Brain microvascular endothelial cell (primary cell): Measurements from ENCODE around the gene EML4.

ENCODE experiments used
- DNase-seq: peaks from one replicate; pipeline ENCODE4 v3.0.0-alpha.2; 2020
- H3K27ac ChIP-seq: fragments of 250-450 bp; sonication (Bioruptor Pico); 2 replicates; pipeline ENCODE4 v1.5.1; 2020; ENCODE audit warnings: mild to moderate bottlenecking, moderate library complexity
- H3K27me3 ChIP-seq: fragments of 250-450 bp; sonication (Bioruptor Pico); replicated peaks from 2 replicates; pipeline ENCODE4 v1.5.1; 2020; ENCODE audit warnings: mild to moderate bottlenecking
- H3K36me3 ChIP-seq: fragments of 250-450 bp; sonication (Bioruptor Pico); replicated peaks from 2 replicates; pipeline ENCODE4 v1.5.1; 2020; ENCODE audit warnings: mild to moderate bottlenecking
- H3K4me3 ChIP-seq: 2 replicates; pipeline ENCODE4 v1.5.1; 2011; ENCODE audit warnings: low read depth, mild to moderate bottlenecking, control low read depth, low read length, moderate library complexity
- CTCF ChIP-seq: IDR thresholded peaks from 2 replicates; pipeline ENCODE4 v1.5.1; 2011; ENCODE audit warnings: low read depth, mild to moderate bottlenecking, moderate library complexity, low read length, control low read depth, inconsistent platforms; ENCODE audit errors: missing control alignments
- in situ Hi-C: cut with HindIII; loops from 2 replicates; pipeline ENCODE4 v1.10.0; 2017; ENCODE audit warnings: low sequenced_read_pairs, low pct_ligation_motif_present

Gene EML4

GRCh38 chr2:42327125-42327524 lies 158.0 kb downstream of the EML4 start:
- Histone ChIP-seq H3K27me3 (no peaks in the 10 kb centered on the region), H3K27ac (no peak overlapping the region), H3K36me3 (peaks cover 17% of the 10 kb centered on the region), H3K4me3 (no peak overlapping the region)
- DNase-seq = no peak
- in situ Hi-C loops = no loop called here
- no peak for TF ChIP-seq CTCF

GRCh38 chr2:42328148-42328833 lies 159.1 kb downstream of the EML4 start:
- peaks cover 17% of the 10 kb centered on the region for H3K36me3 ChIP-seq
- TF ChIP-seq CTCF = peak; percentile 32
- DNase-seq = no peak
- no peaks in the 10 kb centered on the region for H3K27me3 ChIP-seq
- in situ Hi-C loops = no loop called here
- H3K4me3 ChIP-seq = no peak overlapping the region
- H3K27ac ChIP-seq = no peak overlapping the region

GRCh38 chr2:42328923-42329322 lies 159.8 kb downstream of the EML4 start:
- Histone ChIP-seq H3K36me3 (peaks cover 23% of the 10 kb centered on the region), H3K27me3 (no peaks in the 10 kb centered on the region), H3K4me3 (no peak overlapping the region), H3K27ac (no peak overlapping the region)
- no peak for TF ChIP-seq CTCF
- DNase-seq = no peak
- in situ Hi-C loops = no loop called here

GRCh38 chr2:42329736-42330135 lies 160.6 kb downstream of the EML4 start:
- Histone ChIP-seq H3K27me3 (no peaks in the 10 kb centered on the region), H3K4me3 (no peak overlapping the region), H3K27ac (no peak overlapping the region), H3K36me3 (peaks cover 25% of the 10 kb centered on the region)
- no peak for DNase-seq
- no peak for TF ChIP-seq CTCF
- in situ Hi-C loops = no loop called here

- H3K36me3 ChIP-seq = peaks cover 25% of the 10 kb centered on the region
- H3K27ac ChIP-seq = no peak overlapping the region
Observed at GRCh38 chr2:42331569-42332284, 162.6 kb downstream of the EML4 start.

More at GRCh38 chr2:42331569-42332284, 162.6 kb downstream of the EML4 start:
- in situ Hi-C loops = no loop called here
- no peaks in the 10 kb centered on the region for H3K27me3 ChIP-seq
- DNase-seq = no peak
- TF ChIP-seq CTCF = no peak
- no peak overlapping the region for H3K4me3 ChIP-seq
